H1 (cell line): ENCODE results near the gene STT3B. TPM values are rescaled to one million over a fixed set of nuclear protein-coding genes. Genes with fewer than 3 reads are reported as not detected.
A peak's percentile ranks its signal among the peaks of the same experiment; 100 is the strongest.

ENCODE experiments used
- CTCF ChIA-PET: fragments of 300-600 bp; sonication (Branson Sonifier 250); formaldehyde crosslinking; loops from one replicate; lab custom pipeline; 2021; ENCODE audit not compliant: partially characterized antibody; lab: Charles Lee
- POLR2A ChIA-PET: fragments of 300-600 bp; sonication (Branson Sonifier 250); formaldehyde crosslinking; loops from one replicate; lab custom pipeline; 2021; ENCODE audit warnings: inconsistent platforms; ENCODE audit not compliant: partially characterized antibody; lab: Charles Lee
- DNase-seq, 2 experiments: peaks; one replicate each; pipeline versions ENCODE4 v3.0.0 to v3.0.0-alpha.2; 2010 to 2022; ENCODE audit warnings: low spot score in 2 of 2, low read depth in 1 of 2, mixed read lengths in 1 of 2
- FAIRE-seq: peaks from 2 replicates; lab custom pipeline; 2011; peaks lifted over from hg19 to GRCh38; lab: Jason Lieb, UNC
- H2AFZ ChIP-seq: 2 replicates; pipeline ENCODE4 v1.8.1; 2012; ENCODE audit warnings: low read length, inconsistent platforms
- H2AK5ac ChIP-seq: 2 replicates; pipeline ENCODE4 v1.6.1; 2013; ENCODE audit warnings: low read depth, low read length
- H2BK120ac ChIP-seq: replicated peaks from 2 replicates; pipeline ENCODE3; 2013; ENCODE audit warnings: low read depth, low read length, inconsistent platforms
- H2BK12ac ChIP-seq: 2 replicates; pipeline ENCODE4 v1.6.1; 2013; ENCODE audit warnings: low read depth, low read length
- H2BK15ac ChIP-seq: 2 replicates; pipeline ENCODE4 v1.6.1; 2013; ENCODE audit warnings: low read length
- H2BK20ac ChIP-seq: 2 replicates; pipeline ENCODE4 v1.6.1; 2013; ENCODE audit warnings: low read length
- H2BK5ac ChIP-seq: 2 replicates; pipeline ENCODE4 v1.6.1; 2013; ENCODE audit warnings: low read depth, low read length
- H3K14ac ChIP-seq: 2 replicates; pipeline ENCODE4 v1.6.1; 2013; ENCODE audit warnings: inconsistent platforms; ENCODE audit not compliant: insufficient read length
- H3K18ac ChIP-seq: 2 replicates; pipeline ENCODE4 v1.6.1; 2013; ENCODE audit warnings: low read length; ENCODE audit errors: extremely low read depth
- H3K23ac ChIP-seq: 2 replicates; pipeline ENCODE4 v1.6.1; 2013; ENCODE audit warnings: inconsistent platforms; ENCODE audit not compliant: insufficient read length
- H3K23me2 ChIP-seq: 2 replicates; pipeline ENCODE4 v1.6.1; 2013; ENCODE audit warnings: low read depth, low read length
- H3K27ac ChIP-seq: 2 replicates; pipeline ENCODE4 v1.6.1; 2011; ENCODE audit warnings: low read depth, low read length, inconsistent platforms
- H3K27me3 ChIP-seq, 4 experiments: replicated peaks in 1 of 4; 1 replicate in 1 of 4; 2 replicates in 3 of 4; pipeline versions ENCODE4 v1.6.1 to v1.8.1; 2011 to 2013; ENCODE audit warnings: low read length in 3 of 4, mild to moderate bottlenecking in 3 of 4, inconsistent platforms in 2 of 4, mixed read lengths in 2 of 4, moderate library complexity in 1 of 4; ENCODE audit not compliant: control insufficient read depth in 3 of 4, insufficient read depth in 3 of 4; ENCODE audit errors: extremely low read depth in 1 of 4
- H3K36me3 ChIP-seq, 4 experiments: 2 replicates each; pipeline versions ENCODE4 v1.6.1 to v1.8.1; 2011 to 2013; ENCODE audit warnings: mild to moderate bottlenecking in 4 of 4, low read length in 3 of 4, moderate library complexity in 2 of 4, control low read depth in 1 of 4, inconsistent platforms in 1 of 4; ENCODE audit not compliant: insufficient read depth in 4 of 4, control insufficient read depth in 2 of 4
- H3K4ac ChIP-seq: replicated peaks from 2 replicates; pipeline ENCODE3; 2013; ENCODE audit warnings: low read length, low read depth, mixed read lengths, inconsistent platforms; ENCODE audit not compliant: insufficient read length
- H3K4me1 ChIP-seq, 4 experiments: replicated peaks in 1 of 4; 1 replicate in 1 of 4; 2 replicates in 3 of 4; pipeline versions ENCODE4 v1.6.1 to v1.8.1; 2011 to 2013; ENCODE audit warnings: low read length in 3 of 4, inconsistent platforms in 2 of 4, mixed read lengths in 1 of 4; ENCODE audit not compliant: insufficient read depth in 4 of 4, control insufficient read depth in 3 of 4
- H3K4me2 ChIP-seq, 2 experiments: 2 replicates each; pipeline versions ENCODE4 v1.6.1 to v1.8.1; 2011 to 2013; ENCODE audit warnings: low read depth in 2 of 2, low read length in 2 of 2, control low read depth in 1 of 2, inconsistent platforms in 1 of 2, mild to moderate bottlenecking in 1 of 2; ENCODE audit not compliant: insufficient read depth in 1 of 2
- H3K4me3 ChIP-seq, 4 experiments: fragments of 200-600, 300-600 bp in 1 of 4; sonication (generic), shearing (Covaris generic), sonication (Bioruptor Twin) in 1 of 4; 2 replicates each; pipeline versions ENCODE4 v1.5.1 to v1.8.1; 2011 to 2016; ENCODE audit warnings: low read length in 4 of 4, low read depth in 3 of 4, control low read depth in 2 of 4, inconsistent platforms in 2 of 4, mild to moderate bottlenecking in 2 of 4, mixed read lengths in 1 of 4, moderate library complexity in 1 of 4; ENCODE audit not compliant: insufficient read depth in 2 of 4; ENCODE audit errors: extremely low read depth in 1 of 4
- H3K56ac ChIP-seq: replicated peaks from 2 replicates; pipeline ENCODE3; 2013; ENCODE audit warnings: low read depth, mild to moderate bottlenecking, mixed read lengths, low read length, inconsistent platforms; ENCODE audit not compliant: insufficient read length
- H3K79me1 ChIP-seq: 2 replicates; pipeline ENCODE4 v1.6.1; 2013; ENCODE audit warnings: low read depth, low read length, control low read depth
- H3K79me2 ChIP-seq, 2 experiments: 2 replicates each; pipeline versions ENCODE4 v1.6.1 to v1.8.1; 2012 to 2013; ENCODE audit warnings: low read length in 2 of 2, mild to moderate bottlenecking in 2 of 2, inconsistent platforms in 1 of 2; ENCODE audit not compliant: insufficient read depth in 2 of 2, control insufficient read depth in 1 of 2
- H3K9ac ChIP-seq, 4 experiments: replicated peaks in 1 of 4; 1 replicate in 1 of 4; 2 replicates in 3 of 4; pipeline versions ENCODE4 v1.6.1 to v1.8.1; 2011 to 2013; ENCODE audit warnings: low read depth in 3 of 4, low read length in 3 of 4, control low read depth in 2 of 4, mild to moderate bottlenecking in 2 of 4, moderate library complexity in 2 of 4, inconsistent platforms in 1 of 4; ENCODE audit errors: extremely low read depth in 1 of 4
- H3K9me3 ChIP-seq, 2 experiments: 2 replicates each; pipeline versions ENCODE4 v1.6.1 to v1.8.1; 2012 to 2013; ENCODE audit warnings: mild to moderate bottlenecking in 2 of 2, moderate library complexity in 2 of 2, control low read depth in 1 of 2, inconsistent platforms in 1 of 2, low read depth in 1 of 2, low read length in 1 of 2, mixed read lengths in 1 of 2; ENCODE audit not compliant: insufficient read depth in 2 of 2
- H4K20me1 ChIP-seq, 2 experiments: replicated peaks in 1 of 2; 2 replicates each; pipeline versions ENCODE3 to v1.8.1; 2011 to 2013; ENCODE audit warnings: inconsistent platforms in 2 of 2, low read length in 2 of 2, mild to moderate bottlenecking in 1 of 2; ENCODE audit not compliant: insufficient read depth in 2 of 2, control insufficient read depth in 1 of 2
- H4K5ac ChIP-seq: 2 replicates; pipeline ENCODE4 v1.6.1; 2013; ENCODE audit warnings: low read length, low read depth, mixed read lengths, inconsistent platforms; ENCODE audit not compliant: insufficient read length
- H4K8ac ChIP-seq: 2 replicates; pipeline ENCODE4 v1.8.0; 2013; ENCODE audit warnings: mild to moderate bottlenecking, moderate library complexity, low read length, inconsistent platforms; ENCODE audit not compliant: insufficient read depth; ENCODE audit errors: extremely low read depth
- H4K91ac ChIP-seq: replicated peaks from 2 replicates; pipeline ENCODE3; 2013; ENCODE audit warnings: low read length, mixed read lengths, inconsistent platforms; ENCODE audit not compliant: insufficient read length
- CHD2 ChIP-seq: IDR thresholded peaks from 2 replicates; pipeline ENCODE4 v1.6.1; 2012; ENCODE audit warnings: low read length, improper control_type of control experiment
- CTBP2 ChIP-seq: IDR thresholded peaks from 2 replicates; pipeline ENCODE4 v1.7.0; 2011; ENCODE audit warnings: borderline replicate concordance, mild to moderate bottlenecking, moderate library complexity, mixed read lengths, low read length; ENCODE audit not compliant: insufficient read depth, insufficient read length
- CTCF ChIP-seq, 3 experiments: IDR thresholded peaks; 1 replicate in 2 of 3; 2 replicates in 1 of 3; pipeline versions ENCODE4 v1.5.1 to v1.6.1; 2011; ENCODE audit warnings: low read length in 3 of 3, mild to moderate bottlenecking in 3 of 3, inconsistent platforms in 2 of 3, low read depth in 1 of 3, moderate library complexity in 1 of 3; ENCODE audit not compliant: insufficient read depth in 1 of 3; ENCODE audit errors: control extremely low read depth in 1 of 3
- KDM1A ChIP-seq: fragments of 200-600, 300-600 bp; sonication (generic); IDR thresholded peaks from 2 replicates; pipeline ENCODE4 v1.7.1; 2016; ENCODE audit warnings: mild to moderate bottlenecking, low read length, borderline replicate concordance
- RAD21 ChIP-seq, 2 experiments: IDR thresholded peaks in 1 of 2; conservative IDR thresholded peaks in 1 of 2; 2 replicates each; pipeline ENCODE4 v1.6.1; 2011; ENCODE audit warnings: low read depth in 2 of 2, low read length in 2 of 2, improper control_type of control experiment in 1 of 2, inconsistent platforms in 1 of 2, mild to moderate bottlenecking in 1 of 2, moderate library complexity in 1 of 2
- RXRA ChIP-seq: IDR thresholded peaks from 2 replicates; pipeline ENCODE4 v1.6.1; 2011; ENCODE audit warnings: low read depth, mild to moderate bottlenecking, low read length, moderate library complexity; ENCODE audit not compliant: insufficient read depth
- WGBS, 2 experiments: shearing (Covaris generic) in 1 of 2; methylation state at CpG; one replicate each; pipeline versions ENCODE4 v1.1.6 to v1.1.7; 2013 to 2015; ENCODE audit warnings: low lambda C conversion rate in 2 of 2, mixed read lengths in 2 of 2, inconsistent platforms in 1 of 2, low coverage in 1 of 2, missing lambda C conversion rate in 1 of 2; ENCODE audit not compliant: insufficient replicate concordance in 2 of 2, insufficient coverage in 1 of 2, insufficient read length in 1 of 2; ENCODE audit errors: extremely low coverage in 1 of 2, missing lambda C conversion rate in 1 of 2; 5-methylcytosine and 5-hydroxymethylcytosine counted together
- polyA plus RNA-seq, 7 experiments: library from polyadenylated mRNA; depleted of rRNA in 3 of 7; stranded (reverse) in 5 of 7; unstranded in 2 of 7; fragments of >200 nt in 5 of 7; fragments of 200-250 nt in 2 of 7; gene quantifications; 1 replicate in 5 of 7; 2 replicates in 1 of 7; 4 replicates in 1 of 7; pipeline versions ENCODE4 v1.2.1 to v1.2.3, GENCODE V29; 2011 to 2013; ENCODE audit warnings: missing spikeins in 2 of 7, mixed read lengths in 2 of 7
- total RNA-seq: library from RNA; stranded (reverse); fragmentation: NEBNext Ultra II Directional; extraction: Animal tissue kit (Norgen Biotek cat#: 25700); gene quantifications from 2 replicates; pipeline ENCODE4 v1.2.1, GENCODE V29; 2021

The STT3B gene
- total and polyA plus RNA-seq, 2 of the 8 experiments (the other 6 are each of a cell fraction or from before 2014, with no cell fraction given) = 43.5 to 134 TPM

GRCh38 chr3:31610700-31611275, 78.1 kb downstream of the STT3B start:
- no peak overlapping the region for H3K56ac ChIP-seq
- no peak overlapping the region for H3K4me2 ChIP-seq
- no peak overlapping the region for H2BK120ac ChIP-seq
- peaks cover 0 to 13% (median 0%) of the 10 kb centered on the region in 4 experiments; a peak in 2 of 8 replicates for H3K36me3 ChIP-seq
- no peak for DNase-seq
- H2BK12ac ChIP-seq = no peak overlapping the region
- TF ChIP-seq KDM1A = no peak
- no peak for TF ChIP-seq CHD2
- no peak for TF ChIP-seq CTBP2
- TF ChIP-seq RAD21 (IDR thresholded peaks at IDR 0.05 in 1 of 2, conservative IDR thresholded peaks at IDR 0.05 in 1 of 2; ENCODE audit: low read depth in 2 of 2, low read length in 2 of 2) = peak; percentile 47 to 52
- no peak for TF ChIP-seq RXRA
- TF ChIP-seq CTCF (IDR thresholded peaks at IDR 0.05; ENCODE audit: control extremely low read depth in 1 of 3, insufficient read depth in 1 of 3, low read depth in 1 of 3, low read length in 3 of 3) = peak in 2 of 3 experiments; percentile 6 to 39; a peak in 2 of 4 replicates
- no peak overlapping the region for H4K5ac ChIP-seq
- no peak overlapping the region for H2BK5ac ChIP-seq
- H4K8ac ChIP-seq = no peak overlapping the region
- no peak overlapping the region for H2BK20ac ChIP-seq
- no peak overlapping the region for H2AFZ ChIP-seq
- WGBS, 2 experiments = 96% methylated on average over 1 of the region's 1 CpG; no CpG with 5 or more reads in 1 of the 2 experiments
- no peak overlapping the region for H3K4me3 ChIP-seq
- H3K23ac ChIP-seq = no peak overlapping the region
- ChIA-PET POLR2A (interaction anchor here (1.2 kb wide), 1 partner anchor 28 kb away, joined by 3 read pairs; no protein-coding TSS in a partner anchor), CTCF (interaction anchor here (0.6 to 1.3 kb wide), 5 partner anchors 13 to 456 kb away, joined by 3 read pairs; no protein-coding TSS in a partner anchor)
- H3K79me1 ChIP-seq = 0 out of 2 replicates have a peak, but pooled peaks cover 2% of the 10 kb centered on the region
- no peak overlapping the region for H3K4ac ChIP-seq
- H4K20me1 ChIP-seq = no peaks in the 10 kb centered on the region
- H3K27ac ChIP-seq = no peak overlapping the region
- H4K91ac ChIP-seq = no peak overlapping the region
- peaks cover 0 to 31% of the 10 kb centered on the region in 2 experiments; a peak in 2 of 4 replicates for H3K79me2 ChIP-seq
- H3K9ac ChIP-seq = no peak overlapping the region
- peaks cover 13% of the 10 kb centered on the region in 2 experiments for H3K9me3 ChIP-seq
- no peak overlapping the region for H3K14ac ChIP-seq
- H3K23me2 ChIP-seq = no peaks in the 10 kb centered on the region
- H3K4me1 ChIP-seq = no peaks in the 10 kb centered on the region
- no peak overlapping the region for H2AK5ac ChIP-seq
- no peak overlapping the region for H2BK15ac ChIP-seq
- no peak overlapping the region for H3K18ac ChIP-seq
- no peak for FAIRE-seq
- no peaks in the 10 kb centered on the region for H3K27me3 ChIP-seq
